Measurements from ENCODE around the gene MYO1H.

DNA sequence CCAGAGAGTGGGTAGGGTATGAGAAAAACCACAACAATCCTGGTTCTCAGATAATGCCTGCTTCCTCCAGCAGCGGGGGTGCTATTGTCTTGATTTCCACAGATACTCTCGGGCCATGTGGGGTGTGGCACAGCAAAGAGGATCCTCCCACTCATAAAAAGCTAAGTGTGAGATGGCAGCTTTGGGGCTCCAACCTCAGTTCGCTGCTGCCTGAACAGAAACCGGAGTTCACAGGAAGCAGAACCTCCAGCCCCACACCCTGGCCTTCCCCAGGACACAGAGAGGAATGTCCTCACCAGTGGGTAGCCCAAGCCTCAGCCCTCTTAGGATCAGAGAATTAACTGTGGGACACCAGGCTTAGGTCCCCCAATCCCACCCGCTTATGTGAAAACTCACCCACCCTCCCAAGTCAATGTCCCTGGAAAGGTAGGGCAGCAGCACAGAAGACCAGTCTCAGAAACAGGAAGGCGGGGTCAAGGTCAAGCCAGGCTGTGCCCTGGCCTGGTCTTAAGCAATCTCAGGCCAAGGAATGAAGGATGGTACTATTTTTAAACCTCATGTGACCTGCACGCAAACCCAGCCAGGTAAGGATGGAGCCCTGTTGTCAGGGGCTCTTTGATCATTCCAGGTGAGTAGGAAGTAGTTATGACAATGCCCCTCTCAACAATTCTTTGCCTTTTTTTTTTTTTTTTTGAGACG, 120.4 kb downstream of the MYO1H start:
- no peak for TF ChIP-seq CTCF (IDR thresholded peaks at IDR 0.05)
- TF ChIP-seq ZFX (IDR thresholded peaks at IDR 0.05; ENCODE audit: borderline replicate concordance): no peak
